SU-DHL-6 (cell line): ENCODE results near the gene SKI.

Source experiments
- H2AFZ ChIP-seq: fragments of 200-600 bp; sonication (generic); 2 replicates; pipeline ENCODE4 v1.6.1; 2014; ENCODE audit warnings: low read depth, mild to moderate bottlenecking, moderate library complexity, mixed read lengths, antibody characterized with exemption, low read length; ENCODE audit not compliant: severe bottlenecking
- H3F3A ChIP-seq: fragments of 200-600 bp; shearing (Covaris generic); 2 replicates; pipeline ENCODE4 v1.6.0; 2016; ENCODE audit warnings: antibody characterized with exemption, mild to moderate bottlenecking; ENCODE audit not compliant: insufficient read depth
- H3K27ac ChIP-seq: fragments of 200-600 bp; sonication (generic); 2 replicates; pipeline ENCODE4 v1.5.1; 2016; ENCODE audit warnings: low read depth, mild to moderate bottlenecking, low read length, moderate library complexity, mixed read lengths
- H3K27me3 ChIP-seq: fragments of 200-600 bp; sonication (generic), shearing (Covaris generic); 2 replicates; pipeline ENCODE4 v1.6.0; 2014; ENCODE audit warnings: mild to moderate bottlenecking, low read length
- H3K36me3 ChIP-seq: fragments of 200-600 bp; sonication (generic); 2 replicates; pipeline ENCODE4 v1.6.1; 2014; ENCODE audit warnings: mild to moderate bottlenecking, low read length, mixed read lengths
- H3K4me2 ChIP-seq: fragments of 300-600, 200-600 bp; shearing (Covaris generic), sonication (generic); 2 replicates; pipeline ENCODE4 v1.6.0; 2014; ENCODE audit warnings: low read length, low read depth, mild to moderate bottlenecking; ENCODE audit not compliant: poor library complexity, severe bottlenecking
- H3K4me3 ChIP-seq: fragments of 200-600 bp; sonication (generic); 2 replicates; pipeline ENCODE4 v1.5.1; 2014; ENCODE audit warnings: antibody characterized with exemption, low read length, mild to moderate bottlenecking, mixed read lengths; ENCODE audit not compliant: insufficient read depth, poor library complexity, severe bottlenecking
- H3K79me2 ChIP-seq: fragments of 200-600 bp; sonication (generic); 2 replicates; pipeline ENCODE4 v1.6.1; 2014; ENCODE audit warnings: mild to moderate bottlenecking, low read length, moderate library complexity; ENCODE audit not compliant: insufficient read depth
- H3K9ac ChIP-seq: fragments of 200-600 bp; sonication (generic); 2 replicates; pipeline ENCODE4 v1.7.0; 2014; ENCODE audit warnings: mild to moderate bottlenecking, low read length
- H3K9me2 ChIP-seq: fragments of 200-600 bp; sonication (generic); replicated peaks from 2 replicates; pipeline ENCODE4 v1.6.1; 2014; ENCODE audit warnings: low read length; ENCODE audit not compliant: insufficient read depth
- H3K9me3 ChIP-seq: fragments of 200-600 bp; sonication (generic); 2 replicates; pipeline ENCODE4 v1.6.1; 2014; ENCODE audit warnings: low read length, mixed read lengths; ENCODE audit not compliant: insufficient read depth
- H4K20me1 ChIP-seq: fragments of 200-600 bp; sonication (generic); 2 replicates; pipeline ENCODE4 v1.6.1; 2014; ENCODE audit warnings: low read depth, mild to moderate bottlenecking, antibody characterized with exemption, low read length, moderate library complexity, mixed read lengths
- CTCF ChIP-seq: fragments of 200-600 bp; sonication (generic); IDR thresholded peaks from one replicate; pipeline ENCODE4 v1.5.1; 2017; ENCODE audit warnings: antibody characterized with exemption, mild to moderate bottlenecking, low read length, moderate library complexity; ENCODE audit not compliant: insufficient read depth, poor library complexity, severe bottlenecking
- EZH2phosphoT487 ChIP-seq: fragments of 200-600 bp; sonication (generic), shearing (Covaris generic); conservative IDR thresholded peaks from 2 replicates; pipeline ENCODE4 v1.6.1; 2018; ENCODE audit warnings: mild to moderate bottlenecking, antibody characterized with exemption, low read length, moderate library complexity, mixed read lengths

SKI gene

GRCh38 chr1:2180297-2181245 is 47.5 kb upstream of the SKI start:
- Histone ChIP-seq H3K27me3 (no peaks in the 10 kb centered on the region), H4K20me1 (no peaks in the 10 kb centered on the region), H3K9ac (no peak overlapping the region), H3K36me3 (no peaks in the 10 kb centered on the region), H3K9me3 (no peaks in the 10 kb centered on the region), H3K79me2 (no peaks in the 10 kb centered on the region), H3K4me3 (no peak overlapping the region), H3K4me2 (no peak overlapping the region), H3F3A (no peaks in the 10 kb centered on the region), H3K9me2 (no peaks in the 10 kb centered on the region), H3K27ac (no peak overlapping the region), H2AFZ (no peak overlapping the region)
- TF ChIP-seq EZH2phosphoT487: no peak
- TF ChIP-seq CTCF: no peak

- Histone ChIP-seq H3K9me2 (no peaks in the 10 kb centered on the region), H4K20me1 (no peaks in the 10 kb centered on the region), H3K9ac (no peak overlapping the region), H3K4me3 (no peak overlapping the region), H3K27me3 (no peaks in the 10 kb centered on the region), H2AFZ (no peak overlapping the region), H3K79me2 (no peaks in the 10 kb centered on the region), H3K27ac (no peak overlapping the region), H3K36me3 (no peaks in the 10 kb centered on the region), H3K4me2 (no peak overlapping the region), H3F3A (no peaks in the 10 kb centered on the region), H3K9me3 (no peaks in the 10 kb centered on the region)
- no peak for TF ChIP-seq CTCF
- no peak for TF ChIP-seq EZH2phosphoT487
These were observed 46.8 kb upstream of the SKI start for GRCh38 chr1:2181271-2181670.

GRCh38 chr1:2181752-2182151 is 46.4 kb upstream of the SKI start:
- no peak overlapping the region for H3K27ac ChIP-seq
- H2AFZ ChIP-seq: no peak overlapping the region
- no peak overlapping the region for H3K9ac ChIP-seq
- H4K20me1 ChIP-seq: no peaks in the 10 kb centered on the region
- H3K4me3 ChIP-seq: no peak overlapping the region
- no peaks in the 10 kb centered on the region for H3K27me3 ChIP-seq
- no peaks in the 10 kb centered on the region for H3F3A ChIP-seq
- no peak overlapping the region for H3K4me2 ChIP-seq
- H3K79me2 ChIP-seq: no peaks in the 10 kb centered on the region
- no peak for TF ChIP-seq CTCF
- no peaks in the 10 kb centered on the region for H3K9me2 ChIP-seq
- H3K36me3 ChIP-seq: no peaks in the 10 kb centered on the region
- no peaks in the 10 kb centered on the region for H3K9me3 ChIP-seq
